ENCODE measurements around the gene LIN9. TPM values are rescaled to one million over a fixed set of nuclear protein-coding genes. Genes with fewer than 3 reads are reported as not detected.

The LIN9 gene
- total and polyA plus RNA-seq, 2 of the 8 experiments (the other 6 are each of a cell fraction or from before 2014, with no cell fraction given) = 5.6 to 12.6 TPM

- Histone ChIP-seq H3K36me3 (ENCODE audit: control insufficient read depth in 2 of 4, insufficient read depth in 4 of 4, low read length in 3 of 4) (peaks cover 4 to 38% (median 19%) of the 10 kb centered on the region in 4 experiments), H3K79me1 (ENCODE audit: low read depth, low read length) (no peaks in the 10 kb centered on the region), H3K79me2 (ENCODE audit: control insufficient read depth in 1 of 2, insufficient read depth in 2 of 2, low read length in 2 of 2) (no peaks in the 10 kb centered on the region), H3K4me3 (ENCODE audit: extremely low read depth in 1 of 4, insufficient read depth in 2 of 4, low read depth in 3 of 4, low read length in 4 of 4) (no peak overlapping the region), H3K27ac (ENCODE audit: low read depth, low read length) (no peak overlapping the region), H3K23me2 (ENCODE audit: low read depth, low read length) (no peaks in the 10 kb centered on the region), H2BK120ac (replicated peaks; ENCODE audit: low read depth, low read length) (no peak overlapping the region), H3K4me2 (ENCODE audit: insufficient read depth in 1 of 2, low read depth in 2 of 2, low read length in 2 of 2) (no peak overlapping the region), H2BK15ac (ENCODE audit: low read length) (no peak overlapping the region), H3K9ac (replicated peaks in 1 of 4; ENCODE audit: extremely low read depth in 1 of 4, low read depth in 3 of 4, low read length in 3 of 4) (no peak overlapping the region), H3K4me1 (replicated peaks in 1 of 4; ENCODE audit: control insufficient read depth in 3 of 4, insufficient read depth in 4 of 4, low read length in 3 of 4) (no peaks in the 10 kb centered on the region), H2BK20ac (ENCODE audit: low read length) (no peak overlapping the region), H3K23ac (ENCODE audit: insufficient read length) (no peak overlapping the region), H3K18ac (ENCODE audit: extremely low read depth, low read length) (no peak overlapping the region), H3K4ac (replicated peaks; ENCODE audit: insufficient read length, low read depth, low read length) (no peak overlapping the region), H4K91ac (replicated peaks; ENCODE audit: insufficient read length, low read length) (no peak overlapping the region), H3K14ac (ENCODE audit: insufficient read length) (no peak overlapping the region), H4K5ac (ENCODE audit: insufficient read length, low read depth, low read length) (no peak overlapping the region), H2AK5ac (ENCODE audit: low read depth, low read length) (no peak overlapping the region), H3K27me3 (replicated peaks in 1 of 4; ENCODE audit: control insufficient read depth in 3 of 4, extremely low read depth in 1 of 4, insufficient read depth in 3 of 4, low read length in 3 of 4) (no peaks in the 10 kb centered on the region), H2BK5ac (ENCODE audit: low read depth, low read length) (no peak overlapping the region), H2BK12ac (ENCODE audit: low read depth, low read length) (no peak overlapping the region), H4K20me1 (replicated peaks in 1 of 2; ENCODE audit: control insufficient read depth in 1 of 2, insufficient read depth in 2 of 2, low read length in 2 of 2) (peaks cover 0 to 2% of the 10 kb centered on the region in 2 experiments), H4K8ac (ENCODE audit: extremely low read depth, insufficient read depth, low read length) (no peak overlapping the region), H3K9me3 (ENCODE audit: insufficient read depth in 2 of 2, low read depth in 1 of 2, low read length in 1 of 2) (no peaks in the 10 kb centered on the region), H2AFZ (ENCODE audit: low read length) (no peak overlapping the region), H3K56ac (replicated peaks; ENCODE audit: insufficient read length, low read depth, low read length) (no peak overlapping the region)
- DNase-seq (ENCODE audit: low read depth in 1 of 2, low spot score in 2 of 2) (no peak), FAIRE-seq (no peak)
- CTCF ChIA-PET (ENCODE audit: partially characterized antibody) = interaction anchor here (0.7 to 2.0 kb wide), 4 partner anchors 8 to 202 kb away, joined by 4 to 9 read pairs (median 8); no protein-coding TSS in a partner anchor
- POLR2A ChIA-PET (ENCODE audit: partially characterized antibody) = interaction anchor here (1.2 to 2.0 kb wide), 2 partner anchors 16 to 20 kb away, joined by 3 to 6 read pairs; partner anchors contain the start of gene LIN9
- 94% methylated on average over 2 of the region's 2 CpGs; no CpG with 5 or more reads in 1 of the 2 experiments for WGBS, 2 experiments (ENCODE audit: extremely low coverage in 1 of 2, insufficient coverage in 1 of 2, insufficient read length in 1 of 2, insufficient replicate concordance in 2 of 2, low coverage in 1 of 2, low lambda C conversion rate in 2 of 2, missing lambda C conversion rate in 1 of 2)
- TF ChIP-seq JUN (IDR thresholded peaks at IDR 0.05; ENCODE audit: low read depth, low read length) (no peak), POU5F1 (IDR thresholded peaks at IDR 0.05; ENCODE audit: low read depth, low read length) (no peak), PHF8 (conservative IDR thresholded peaks at IDR 0.05; ENCODE audit: low read depth, low read length) (no peak), CTBP2 (IDR thresholded peaks at IDR 0.05; ENCODE audit: borderline replicate concordance, insufficient read depth, insufficient read length, low read length) (no peak), E2F6 (IDR thresholded peaks at IDR 0.05) (no peak), BRCA1 (IDR thresholded peaks at IDR 0.05; ENCODE audit: low read depth, low read length) (no peak), JUND (IDR thresholded peaks at IDR 0.05; ENCODE audit: low read length) (no peak), ATF2 (IDR thresholded peaks at IDR 0.05; ENCODE audit: low read length) (no peak), CREB1 (IDR thresholded peaks at IDR 0.05) (no peak), CEBPB (IDR thresholded peaks at IDR 0.05; ENCODE audit: low read depth, low read length) (no peak), SP2 (IDR thresholded peaks at IDR 0.05; ENCODE audit: low read length) (no peak)
Observed at GRCh38 chr1:226292874-226293552, 16.0 kb downstream of the LIN9 start.

Data from H1 (cell line).